Activated CD8-positive, alpha-beta T cell treated with anti-CD3 and anti-CD28 coated beads for 36 hours (primary cell): ENCODE data around the gene PPP2R2B. TPM values are rescaled to one million over a fixed set of nuclear protein-coding genes. Genes with fewer than 3 reads are reported as not detected.

Source experiments
- ATAC-seq: fragments of 200-7000 bp; cut with Tn5 transposase; one replicate; pipeline ENCODE4 v1.10.0; 2021; ENCODE audit warnings: mild to moderate bottlenecking, moderate library complexity
- CTCF ChIA-PET: fragments of 350-600 bp; sonication (Branson Sonifier 250); formaldehyde crosslinking; loops from one replicate; lab custom pipeline; 2021; ENCODE audit warnings: antibody characterized with exemption; lab: Charles Lee
- POLR2A ChIA-PET: fragments of 350-600 bp; sonication (Branson Sonifier 250); formaldehyde crosslinking; loops from one replicate; lab custom pipeline; 2021; ENCODE audit warnings: antibody characterized with exemption; lab: Charles Lee
- DNase-seq: peaks from one replicate; pipeline ENCODE4 v3.0.0-alpha.2; 2020
- H3K27ac Mint-ChIP-seq: one replicate; pipeline ENCODE4 v1.8.0; 2021; ENCODE audit warnings: mild to moderate bottlenecking, mixed read lengths
- H3K27me3 Mint-ChIP-seq: one replicate; pipeline ENCODE4 v1.8.0; 2021; ENCODE audit warnings: mixed read lengths
- H3K36me3 Mint-ChIP-seq: one replicate; pipeline ENCODE4 v1.8.0; 2021; ENCODE audit warnings: low read depth, mixed read lengths
- H3K4me1 Mint-ChIP-seq: one replicate; pipeline ENCODE4 v1.8.0; 2021; ENCODE audit warnings: low read depth, mixed read lengths
- H3K4me3 Mint-ChIP-seq: one replicate; pipeline ENCODE4 v1.8.0; 2021; ENCODE audit warnings: mild to moderate bottlenecking, moderate library complexity, mixed read lengths
- H3K9me3 Mint-ChIP-seq: one replicate; pipeline ENCODE4 v1.8.0; 2021; ENCODE audit warnings: mixed read lengths
- CTCF ChIP-seq: fragments of 200-600 bp; IDR thresholded peaks from one replicate; pipeline ENCODE4 v1.8.0; 2022; ENCODE audit warnings: antibody characterized with exemption, mild to moderate bottlenecking
- intact Hi-C: fragments of 100-400 bp; cut with micrococcal nuclease; formaldehyde crosslinking; loops from one replicate; pipeline ENCODE4 v1.10.0; 2022
- total RNA-seq, 2 experiments: library from RNA; stranded (reverse); gene quantifications; one replicate each; pipeline ENCODE4 v1.2.3, GENCODE V29; 2021

PPP2R2B gene
- total RNA-seq, 2 experiments from 2014 or later: 0.56 to 0.65 TPM

GRCh38 chr5:146699138-146699537 is 179.4 kb downstream of the PPP2R2B start:
- H3K36me3 Mint-ChIP-seq: no peaks in the 10 kb centered on the region
- no peak overlapping the region for H3K27ac Mint-ChIP-seq
- POLR2A ChIA-PET: interaction anchor here (1.3 kb wide), 1 partner anchor 12 kb away, joined by 3 read pairs; no protein-coding TSS in a partner anchor
- intact Hi-C loops: no loop called here
- ATAC-seq: no peak
- no peak for TF ChIP-seq CTCF
- H3K4me3 Mint-ChIP-seq: no peak overlapping the region
- H3K27me3 Mint-ChIP-seq: no peaks in the 10 kb centered on the region
- DNase-seq: no peak
- peaks cover 7% of the 10 kb centered on the region for H3K4me1 Mint-ChIP-seq
- CTCF ChIA-PET: interaction anchor here (0.8 to 1.5 kb wide), 2 partner anchors 46 to 157 kb away, joined by 3 to 5 read pairs; no protein-coding TSS in a partner anchor
- H3K9me3 Mint-ChIP-seq: no peaks in the 10 kb centered on the region

DNA sequence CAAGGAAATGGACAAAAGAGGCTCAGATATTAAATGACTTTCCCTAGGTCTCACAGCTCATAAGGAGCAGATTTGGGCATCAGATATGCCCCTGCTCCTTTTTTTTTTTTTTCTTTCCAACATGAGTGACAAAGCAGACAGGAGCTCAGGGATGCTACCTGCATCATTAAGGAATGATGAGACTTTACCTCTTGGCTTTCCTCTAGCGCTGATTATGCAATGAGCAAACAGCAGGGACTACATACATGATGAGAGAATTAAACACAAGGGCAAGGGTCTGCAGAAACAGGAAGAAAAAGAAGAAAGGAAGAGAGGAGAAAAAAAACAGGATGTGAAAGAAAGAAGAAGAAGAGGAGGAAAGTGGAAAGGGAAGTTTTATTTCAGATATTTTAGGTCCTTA is 179.9 kb downstream of the PPP2R2B start:
- ChIA-PET POLR2A (interaction anchor here (1.3 kb wide), 1 partner anchor 11 kb away, joined by 3 read pairs; no protein-coding TSS in a partner anchor), CTCF (interaction anchor here (1.5 kb wide), 1 partner anchor 156 kb away, joined by 5 read pairs; no protein-coding TSS in a partner anchor)
- TF ChIP-seq CTCF: no peak
- H3K36me3 Mint-ChIP-seq: no peaks in the 10 kb centered on the region
- H3K4me1 Mint-ChIP-seq: peaks cover 3% of the 10 kb centered on the region
- H3K4me3 Mint-ChIP-seq: no peak overlapping the region
- no peaks in the 10 kb centered on the region for H3K27me3 Mint-ChIP-seq
- ATAC-seq: no peak
- intact Hi-C loops: no loop called here
- no peak for DNase-seq
- no peak overlapping the region for H3K27ac Mint-ChIP-seq
- H3K9me3 Mint-ChIP-seq: no peaks in the 10 kb centered on the region

- Mint-ChIP-seq H3K36me3 (no peaks in the 10 kb centered on the region), H3K9me3 (no peaks in the 10 kb centered on the region), H3K4me3 (no peak overlapping the region), H3K4me1 (no peaks in the 10 kb centered on the region), H3K27ac (no peak overlapping the region), H3K27me3 (no peaks in the 10 kb centered on the region)
- DNase-seq: no peak
- no peak for TF ChIP-seq CTCF
- ATAC-seq: no peak
- intact Hi-C loops: no loop called here
- CTCF ChIA-PET: no interaction called here
- POLR2A ChIA-PET: no interaction called here
These were observed 181.3 kb downstream of the PPP2R2B start for GRCh38 chr5:146697211-146697610.

DNA sequence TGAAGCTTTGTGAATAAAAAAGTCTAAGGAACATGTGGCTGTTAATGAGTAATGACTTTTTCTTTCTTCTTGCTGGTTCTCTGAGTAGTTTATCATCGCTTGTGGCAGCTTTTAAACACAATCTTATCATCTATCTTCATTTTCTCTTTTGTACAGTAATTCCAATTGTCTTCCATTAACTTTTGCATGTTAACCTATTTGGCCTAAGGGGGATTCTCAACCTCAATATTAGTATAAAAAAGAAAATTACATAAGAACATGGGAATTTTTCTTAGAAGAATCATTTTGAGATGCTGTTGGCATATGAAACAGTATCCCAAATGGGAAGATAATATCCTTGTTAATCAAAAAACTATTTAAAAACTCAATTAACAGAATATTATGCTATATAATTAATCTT is 182.9 kb downstream of the PPP2R2B start:
- no peak overlapping the region for H3K27ac Mint-ChIP-seq
- H3K4me3 Mint-ChIP-seq: no peak overlapping the region
- intact Hi-C loops: no loop called here
- no peaks in the 10 kb centered on the region for H3K4me1 Mint-ChIP-seq
- DNase-seq (no peak), ATAC-seq (no peak)
- no peaks in the 10 kb centered on the region for H3K27me3 Mint-ChIP-seq
- ChIA-PET CTCF (no interaction called here), POLR2A (no interaction called here)
- no peaks in the 10 kb centered on the region for H3K9me3 Mint-ChIP-seq
- no peaks in the 10 kb centered on the region for H3K36me3 Mint-ChIP-seq
- TF ChIP-seq CTCF: no peak

DNA sequence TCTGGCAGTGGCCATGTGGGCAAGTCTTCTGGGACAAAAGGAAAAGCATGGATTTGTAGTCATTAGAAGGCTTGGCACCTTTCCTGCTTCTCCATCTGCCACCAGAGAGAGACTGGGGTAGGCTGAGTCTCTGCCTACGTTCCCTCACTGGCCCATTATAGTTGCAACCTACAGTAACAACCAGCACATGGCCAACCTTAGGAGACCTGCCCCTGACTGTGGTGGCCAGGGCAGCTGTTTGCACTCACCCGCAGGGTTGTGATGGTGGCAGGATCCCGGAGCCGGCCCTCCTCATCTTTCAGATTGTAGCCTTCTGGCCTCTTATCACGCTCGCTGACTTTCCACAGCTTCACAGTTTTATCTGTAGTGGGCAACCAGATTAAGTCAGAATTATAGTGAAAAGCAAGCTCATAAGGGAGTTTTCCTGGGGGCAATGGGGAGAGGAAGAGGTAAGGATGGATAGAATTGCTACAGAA is 187.6 kb downstream of the PPP2R2B start:
- POLR2A ChIA-PET: no interaction called here
- H3K27ac Mint-ChIP-seq: no peak overlapping the region
- ATAC-seq (no peak), DNase-seq (no peak)
- H3K36me3 Mint-ChIP-seq: no peaks in the 10 kb centered on the region
- TF ChIP-seq CTCF: no peak
- no peaks in the 10 kb centered on the region for H3K4me1 Mint-ChIP-seq
- no peaks in the 10 kb centered on the region for H3K9me3 Mint-ChIP-seq
- no peak overlapping the region for H3K4me3 Mint-ChIP-seq
- intact Hi-C loops: no loop called here
- H3K27me3 Mint-ChIP-seq: no peaks in the 10 kb centered on the region
- CTCF ChIA-PET: interaction anchor here (1.0 to 1.3 kb wide), 2 partner anchors 16 to 149 kb away, joined by 3 read pairs; no protein-coding TSS in a partner anchor
